H9 (cell line): ENCODE data around the gene MACROD1. TPM values are rescaled to one million over a fixed set of nuclear protein-coding genes. Genes with fewer than 3 reads are reported as not detected.

Source experiments
- DNase-seq: peaks from one replicate; pipeline ENCODE4 v3.0.0-alpha.2; 2017
- H2AFZ ChIP-seq: one replicate; pipeline ENCODE4 v1.6.1; 2013; ENCODE audit warnings: mild to moderate bottlenecking, low read length, control low read depth, moderate library complexity
- H2AK5ac ChIP-seq: 2 replicates; pipeline ENCODE4 v1.6.1; 2013; ENCODE audit warnings: low read length, control low read depth, mixed read lengths; ENCODE audit not compliant: insufficient read length
- H2BK120ac ChIP-seq: one replicate; pipeline ENCODE4 v1.6.1; 2013; ENCODE audit warnings: low read depth, mild to moderate bottlenecking, low read length, control low read depth, inconsistent platforms; ENCODE audit not compliant: poor library complexity, severe bottlenecking
- H2BK12ac ChIP-seq: 2 replicates; pipeline ENCODE4 v1.6.1; 2013; ENCODE audit warnings: low read length, control low read depth, mixed read lengths, low read depth; ENCODE audit not compliant: insufficient read length
- H2BK15ac ChIP-seq: 2 replicates; pipeline ENCODE4 v1.6.1; 2013; ENCODE audit warnings: low read depth, low read length, control low read depth
- H2BK20ac ChIP-seq: one replicate; pipeline ENCODE4 v1.6.1; 2013; ENCODE audit warnings: low read depth, mild to moderate bottlenecking, low read length, control low read depth, inconsistent platforms; ENCODE audit not compliant: poor library complexity, severe bottlenecking
- H2BK5ac ChIP-seq: 2 replicates; pipeline ENCODE4 v1.6.1; 2013; ENCODE audit warnings: low read length, control low read depth, mixed read lengths; ENCODE audit not compliant: insufficient read length
- H3K14ac ChIP-seq: 2 replicates; pipeline ENCODE4 v1.6.1; 2013; ENCODE audit warnings: low read length, control low read depth; ENCODE audit not compliant: insufficient read depth
- H3K18ac ChIP-seq: 2 replicates; pipeline ENCODE4 v1.6.1; 2013; ENCODE audit warnings: low read depth, mild to moderate bottlenecking, mixed read lengths, low read length, control low read depth; ENCODE audit not compliant: insufficient read length
- H3K23ac ChIP-seq: 2 replicates; pipeline ENCODE4 v1.6.1; 2013; ENCODE audit warnings: low read length, control low read depth, mixed read lengths, low read depth; ENCODE audit not compliant: insufficient read length
- H3K23me2 ChIP-seq: 2 replicates; pipeline ENCODE4 v1.6.1; 2013; ENCODE audit warnings: low read depth, mild to moderate bottlenecking, mixed read lengths, low read length, control low read depth; ENCODE audit not compliant: insufficient read length, poor library complexity, severe bottlenecking
- H3K27ac ChIP-seq: 2 replicates; pipeline ENCODE4 v1.5.1; 2013; ENCODE audit warnings: low read length, control low read depth, mixed read lengths, low read depth; ENCODE audit not compliant: insufficient read length
- H3K27me3 ChIP-seq: 2 replicates; pipeline ENCODE4 v1.6.1; 2013; ENCODE audit warnings: low read length, control low read depth, inconsistent platforms; ENCODE audit not compliant: insufficient read depth
- H3K4ac ChIP-seq: 2 replicates; pipeline ENCODE4 v1.6.1; 2013; ENCODE audit warnings: low read depth, mild to moderate bottlenecking, control low read depth, inconsistent platforms, low read length, moderate library complexity
- H3K4me1 ChIP-seq: 2 replicates; pipeline ENCODE4 v1.6.1; 2013; ENCODE audit warnings: low read length, control low read depth, inconsistent platforms; ENCODE audit not compliant: insufficient read depth
- H3K4me2 ChIP-seq: 2 replicates; pipeline ENCODE4 v1.6.1; 2013; ENCODE audit warnings: low read length, control low read depth, mixed read lengths; ENCODE audit not compliant: insufficient read length, insufficient read depth
- H3K56ac ChIP-seq: 2 replicates; pipeline ENCODE4 v1.6.1; 2013; ENCODE audit warnings: low read depth, mild to moderate bottlenecking, mixed read lengths, low read length, control low read depth; ENCODE audit not compliant: insufficient read length
- H3K79me1 ChIP-seq: 2 replicates; pipeline ENCODE4 v1.6.1; 2013; ENCODE audit warnings: low read depth, mild to moderate bottlenecking, moderate library complexity, low read length, control low read depth, inconsistent platforms; ENCODE audit not compliant: insufficient read depth, poor library complexity, severe bottlenecking
- H3K79me2 ChIP-seq: 2 replicates; pipeline ENCODE4 v1.6.1; 2013; ENCODE audit warnings: low read length, control low read depth, inconsistent platforms; ENCODE audit not compliant: insufficient read depth
- H3K9ac ChIP-seq: 2 replicates; pipeline ENCODE4 v1.6.1; 2013; ENCODE audit warnings: low read length, control low read depth, mixed read lengths; ENCODE audit not compliant: insufficient read length; ENCODE audit errors: extremely low read depth
- H3K9me3 ChIP-seq: one replicate; pipeline ENCODE4 v1.6.1; 2013; ENCODE audit warnings: low read depth, low read length, inconsistent platforms; ENCODE audit not compliant: control insufficient read depth
- H3T11ph ChIP-seq: one replicate; pipeline ENCODE4 v1.6.1; 2013; ENCODE audit warnings: mild to moderate bottlenecking, low read length, control low read depth, inconsistent platforms
- H4K20me1 ChIP-seq: one replicate; pipeline ENCODE4 v1.6.1; 2013; ENCODE audit not compliant: control insufficient read depth, insufficient read length, insufficient read depth
- H4K5ac ChIP-seq: 2 replicates; pipeline ENCODE4 v1.6.1; 2013; ENCODE audit warnings: low read depth, mild to moderate bottlenecking, mixed read lengths, low read length, control low read depth; ENCODE audit not compliant: insufficient read length
- H4K8ac ChIP-seq: replicated peaks from 2 replicates; pipeline ENCODE4 v1.6.1; 2013; ENCODE audit warnings: low read length, control low read depth, mixed read lengths, low read depth; ENCODE audit not compliant: insufficient read length
- H4K91ac ChIP-seq: 2 replicates; pipeline ENCODE4 v1.6.1; 2013; ENCODE audit warnings: low read depth, mild to moderate bottlenecking, moderate library complexity, mixed read lengths, low read length, control low read depth; ENCODE audit not compliant: insufficient read length
- H3K27ac Mint-ChIP-seq, 3 experiments: 2 replicates in 2 of 3; 3 replicates in 1 of 3; pipeline ENCODE4 v1.8.0; 2020 to 2021; ENCODE audit warnings: mixed read lengths in 3 of 3, mild to moderate bottlenecking in 1 of 3, moderate library complexity in 1 of 3
- H3K27me3 Mint-ChIP-seq: 2 replicates; pipeline ENCODE4 v1.8.0; 2021; ENCODE audit warnings: low read depth, mild to moderate bottlenecking, moderate library complexity, mixed read lengths
- H3K36me3 Mint-ChIP-seq, 3 experiments: 2 replicates in 2 of 3; 3 replicates in 1 of 3; pipeline ENCODE4 v1.8.0; 2020 to 2021; ENCODE audit warnings: low read depth in 3 of 3, mixed read lengths in 3 of 3; ENCODE audit not compliant: insufficient read depth in 1 of 3
- H3K4me1 Mint-ChIP-seq, 2 experiments: 2 replicates each; pipeline ENCODE4 v1.8.0; 2020; ENCODE audit warnings: mixed read lengths in 2 of 2
- H3K4me3 Mint-ChIP-seq, 2 experiments: 2 replicates in 1 of 2; 3 replicates in 1 of 2; pipeline ENCODE4 v1.8.0; 2020 to 2021; ENCODE audit warnings: mild to moderate bottlenecking in 2 of 2, mixed read lengths in 2 of 2, moderate library complexity in 1 of 2
- H3K9me3 Mint-ChIP-seq, 2 experiments: 2 replicates in 1 of 2; 3 replicates in 1 of 2; pipeline ENCODE4 v1.8.0; 2020; ENCODE audit warnings: mild to moderate bottlenecking in 2 of 2, mixed read lengths in 2 of 2, moderate library complexity in 1 of 2
- CTCF ChIP-seq: fragments of 200-600 bp; sonication (generic); conservative IDR thresholded peaks from 3 replicates; pipeline ENCODE4 v1.8.0; 2021; ENCODE audit warnings: antibody characterized with exemption, mild to moderate bottlenecking
- WGBS: extraction: QIAGEN DNeasy Blood & Tissue Kit; methylation state at CpG from one replicate; pipeline ENCODE4 v1.1.7; 2013; ENCODE audit warnings: missing lambda C conversion rate, low lambda C conversion rate, mixed read lengths; ENCODE audit not compliant: insufficient read length; ENCODE audit errors: extremely low coverage; 5-methylcytosine and 5-hydroxymethylcytosine counted together
- total RNA-seq: library from RNA; stranded (reverse); gene quantifications from 2 replicates; pipeline ENCODE4 v1.2.1, GENCODE V29; 2021

The MACROD1 gene
- total RNA-seq, 1 experiment from 2014 or later = 21.2 TPM

- Histone ChIP-seq H3K23ac (no peak overlapping the region), H2AK5ac (no peak overlapping the region), H2BK15ac (no peak overlapping the region), H3K14ac (no peak overlapping the region; the same call in 1 of the 2 replicates), H3K56ac (no peak overlapping the region), H3K79me1 (no peaks in the 10 kb centered on the region), H2BK20ac (no peak overlapping the region), H4K8ac (no peak overlapping the region), H2BK120ac (no peak overlapping the region), H2AFZ (no peak overlapping the region), H3T11ph (no peak overlapping the region), H3K27me3 (no peaks in the 10 kb centered on the region; the same call in 1 of the 2 replicates), H3K4me1 (no peaks in the 10 kb centered on the region; the same call in 1 of the 2 replicates), H2BK12ac (no peak overlapping the region), H3K27ac (no peak overlapping the region), H3K18ac (no peak overlapping the region), H4K91ac (no peak overlapping the region), H3K9me3 (no peaks in the 10 kb centered on the region), H3K23me2 (no peaks in the 10 kb centered on the region), H2BK5ac (no peak overlapping the region), H3K4me2 (no peak overlapping the region), H3K4ac (no peak overlapping the region), H4K20me1 (no peaks in the 10 kb centered on the region), H3K79me2 (no peaks in the 10 kb centered on the region), H3K9ac (no peak overlapping the region), H4K5ac (no peak overlapping the region)
- Mint-ChIP-seq H3K27ac (no peak overlapping the region), H3K27me3 (peaks cover 75% of the 10 kb centered on the region), H3K4me3 (no peak overlapping the region; a peak in 1 of 5 replicates), H3K36me3 (no peaks in the 10 kb centered on the region), H3K4me1 (peaks cover 21 to 61% of the 10 kb centered on the region in 2 experiments), H3K9me3 (no peaks in the 10 kb centered on the region)
- WGBS = no CpG with 5 or more reads among the region's 11 CpGs
- no peak for DNase-seq
- peak; percentile 34; the same call in 2 of the 3 replicates for TF ChIP-seq CTCF
Measured at GRCh38 chr11:64090806-64091516, 75.0 kb downstream of the MACROD1 start.
